Breast epithelium (tissue), 4 donors: ENCODE data around the gene MAN1B1. TPM values are rescaled to one million over a fixed set of nuclear protein-coding genes. Genes with fewer than 3 reads are reported as not detected.

ENCODE experiments used
- DNase-seq, 2 donors: peaks; one replicate each; pipeline ENCODE4 v3.0.0-alpha.2; 2019; ENCODE audit warnings: low spot score in 2 of 2
- H3K27ac ChIP-seq, 2 donors: fragments of 200-600 bp; sonication (generic) in 1 of 2; one replicate each; pipeline ENCODE4 v1.5.1; 2016 to 2019; ENCODE audit warnings: mild to moderate bottlenecking in 1 of 2
- H3K27me3 ChIP-seq, 2 donors: fragments of 200-600 bp; sonication (generic) in 1 of 2; one replicate each; pipeline versions ENCODE4 v1.5.1 to v1.6.0; 2017 to 2019; ENCODE audit warnings: control low read depth in 1 of 2, mild to moderate bottlenecking in 1 of 2
- H3K36me3 ChIP-seq: fragments of 200-600 bp; one replicate; pipeline ENCODE4 v1.5.1; 2019
- H3K4me1 ChIP-seq, 2 donors: fragments of 200-600 bp; sonication (generic); one replicate each; pipeline ENCODE4 v1.5.1; 2016 to 2019; ENCODE audit warnings: control low read depth in 1 of 2
- H3K4me3 ChIP-seq, 3 donors: fragments of 200-600 bp; sonication (generic); 1 replicate in 2 of 3; 2 replicates in 1 of 3; pipeline ENCODE4 v1.5.1; 2016 to 2019; ENCODE audit warnings: mild to moderate bottlenecking in 3 of 3, moderate library complexity in 2 of 3
- H3K9me3 ChIP-seq, 2 donors: fragments of 200-600 bp; sonication (generic) in 1 of 2; one replicate each; pipeline ENCODE4 v1.5.1; 2016 to 2019; ENCODE audit warnings: control low read depth in 1 of 2
- CTCF ChIP-seq, 3 donors: fragments of 450-650 bp; IDR thresholded peaks; one replicate each; pipeline ENCODE4 v1.5.1; 2016 to 2017; ENCODE audit warnings: antibody characterized with exemption in 3 of 3, mild to moderate bottlenecking in 3 of 3, moderate library complexity in 3 of 3
- POLR2A ChIP-seq: fragments of 450-650 bp; IDR thresholded peaks from one replicate; pipeline ENCODE4 v1.6.1; 2016; ENCODE audit warnings: antibody characterized with exemption, mild to moderate bottlenecking, moderate library complexity
- POLR2AphosphoS5 ChIP-seq, 3 donors: sonication (generic); formaldehyde crosslinking; IDR thresholded peaks; one replicate each; pipeline ENCODE4 v1.6.1; 2017; ENCODE audit warnings: antibody characterized with exemption in 3 of 3
- intact Hi-C: fragments of 100-400 bp; cut with DNase I; formaldehyde crosslinking; loops from one replicate; pipeline ENCODE4 v1.15.1; 2023; ENCODE audit warnings: low total_unique reads
- total RNA-seq, 3 donors: library from RNA; depleted of rRNA; stranded (reverse); fragments of >200 nt; gene quantifications; one replicate each; pipeline ENCODE4 v1.1.0, GENCODE V29; 2016

MAN1B1 gene
- total RNA-seq, 3 donors from 2014 or later = 50.1 to 62.8 (median 50.8) TPM

- peaks cover 6 to 7% of the 10 kb centered on the region in 2 donors for H3K4me1 ChIP-seq
- peaks cover 0 to 4% of the 10 kb centered on the region in 2 donors for H3K27me3 ChIP-seq
- no peak for DNase-seq
- intact Hi-C loops = no loop called here
- H3K4me3 ChIP-seq = peak overlapping the region in 2 of 3 donors; percentile 55 to 74
- H3K9me3 ChIP-seq = no peaks in the 10 kb centered on the region
- no peak overlapping the region for H3K27ac ChIP-seq
- TF ChIP-seq POLR2AphosphoS5 (IDR thresholded peaks at IDR 0.05) (no peak), POLR2A (no peak), CTCF (IDR thresholded peaks at IDR 0.05) (no peak)
- H3K36me3 ChIP-seq = no peaks in the 10 kb centered on the region
These were observed 17.2 kb upstream of the MAN1B1 start for GRCh38 chr9:137069508-137070091.

- H3K27me3 ChIP-seq = peaks cover 0 to 4% of the 10 kb centered on the region in 2 donors
- no peak for TF ChIP-seq POLR2AphosphoS5 (IDR thresholded peaks at IDR 0.05)
- no peak for TF ChIP-seq CTCF (IDR thresholded peaks at IDR 0.05)
- no peak for TF ChIP-seq POLR2A
- peak within 1 kb of the TSS; percentile 24 to 74 (median 55) for H3K4me3 ChIP-seq
- peaks cover 6 to 7% of the 10 kb centered on the region in 2 donors for H3K4me1 ChIP-seq
- intact Hi-C loops = no loop called here
- H3K36me3 ChIP-seq = no peaks in the 10 kb centered on the region
- H3K27ac ChIP-seq = peak within 1 kb of the TSS; percentile 82 to 91
- no peaks in the 10 kb centered on the region for H3K9me3 ChIP-seq
- DNase-seq = peak; percentile 85 to 89
These were observed 16.4 kb upstream of the MAN1B1 start, which contains the start of gene SAPCD2 for GRCh38 chr9:137070201-137070905. Gene SAPCD2, minus strand, starts transcription at chr9:137070557. Its CDS starts 97 bp downstream, at chr9:137070460.

GRCh38 chr9:137070906-137071275 lies 15.9 kb upstream of the MAN1B1 start:
- intact Hi-C loops = no loop called here
- H3K36me3 ChIP-seq = no peaks in the 10 kb centered on the region
- TF ChIP-seq POLR2A (no peak), CTCF (IDR thresholded peaks at IDR 0.05) (peak in 1 of 3 donors; percentile 55), POLR2AphosphoS5 (IDR thresholded peaks at IDR 0.05) (no peak)
- H3K27me3 ChIP-seq = peaks cover 0 to 4% of the 10 kb centered on the region in 2 donors
- DNase-seq = no peak
- peak overlapping the region; percentile 24 to 74 (median 55) for H3K4me3 ChIP-seq
- no peaks in the 10 kb centered on the region for H3K9me3 ChIP-seq
- peaks cover 6 to 7% of the 10 kb centered on the region in 2 donors for H3K4me1 ChIP-seq
- H3K27ac ChIP-seq = peak overlapping the region; percentile 82 to 91

GRCh38 chr9:137071282-137071681 lies 15.5 kb upstream of the MAN1B1 start:
- H3K4me1 ChIP-seq = peaks cover 6 to 7% of the 10 kb centered on the region in 2 donors

More at GRCh38 chr9:137071282-137071681, 15.5 kb upstream of the MAN1B1 start:
- H3K9me3 ChIP-seq = no peaks in the 10 kb centered on the region
- intact Hi-C loops = no loop called here
- H3K27ac ChIP-seq = peak overlapping the region; percentile 82 to 91
- H3K27me3 ChIP-seq = peaks cover 0 to 4% of the 10 kb centered on the region in 2 donors
- no peaks in the 10 kb centered on the region for H3K36me3 ChIP-seq
- peak overlapping the region in 2 of 3 donors; percentile 55 to 74 for H3K4me3 ChIP-seq
- TF ChIP-seq POLR2AphosphoS5 (IDR thresholded peaks at IDR 0.05) = no peak
- TF ChIP-seq CTCF (IDR thresholded peaks at IDR 0.05) = no peak
- TF ChIP-seq POLR2A = no peak
- DNase-seq = no peak
